Measurements from ENCODE around the gene EDNRB.

GRCh38 chr13:77853703-77854102 is 64.9 kb downstream of the EDNRB start:
- no peak for TF ChIP-seq YY1 (IDR thresholded peaks at IDR 0.05; ENCODE audit: insufficient read depth, insufficient read length)
- no peak for TF ChIP-seq SUZ12 (IDR thresholded peaks at IDR 0.05; ENCODE audit: extremely low read depth, insufficient read depth, insufficient read length)

Data from NT2/D1 (cell line).